Endothelial cell of umbilical vein (primary cell): ENCODE results near the gene BCL11B. TPM values are rescaled to one million over a fixed set of nuclear protein-coding genes. Genes with fewer than 3 reads are reported as not detected.

ENCODE experiments used
- BruUV-seq: library from RNA; stranded (reverse); fragments of 400-500 nt; replicated peaks from 2 replicates; lab custom pipeline; 2021; lab: Mats Ljungman, UMichigan
- CTCF ChIA-PET: fragments of 300-600, 350-600 bp; sonication (Branson Sonifier 250); formaldehyde crosslinking; loops from one replicate; lab custom pipeline; 2021; ENCODE audit warnings: antibody characterized with exemption, inconsistent platforms; lab: Charles Lee
- POLR2A ChIA-PET: fragments of 300-600, 350-600 bp; sonication (Branson Sonifier 250); formaldehyde crosslinking; loops from one replicate; lab custom pipeline; 2021; ENCODE audit warnings: antibody characterized with exemption, inconsistent platforms; lab: Charles Lee
- DNase-seq: peaks from one replicate; pipeline ENCODE4 v3.0.0-alpha.2; 2011; ENCODE audit warnings: low read depth, low spot score
- FAIRE-seq: peaks from 2 replicates; lab custom pipeline; 2011; peaks lifted over from hg19 to GRCh38; lab: Jason Lieb, UNC
- H2AFZ ChIP-seq: 2 replicates; pipeline ENCODE4 v1.6.0; 2012; ENCODE audit warnings: low read depth, low read length, control low read depth, inconsistent platforms
- H3K27ac ChIP-seq: 2 replicates; pipeline ENCODE4 v1.5.1; 2011; ENCODE audit warnings: low read depth, mild to moderate bottlenecking, control low read depth, low read length, moderate library complexity; ENCODE audit not compliant: insufficient read depth
- H3K27me3 ChIP-seq, 2 experiments: 2 replicates each; pipeline versions ENCODE4 v1.6.0 to v1.6.1; 2011; ENCODE audit warnings: low read length in 2 of 2, mixed read lengths in 1 of 2; ENCODE audit not compliant: control insufficient read depth in 2 of 2, insufficient read depth in 2 of 2
- H3K36me3 ChIP-seq, 2 experiments: 2 replicates in 1 of 2; 3 replicates in 1 of 2; pipeline ENCODE4 v1.5.1; 2011; ENCODE audit warnings: low read length in 2 of 2, mild to moderate bottlenecking in 1 of 2, moderate library complexity in 1 of 2; ENCODE audit not compliant: control insufficient read depth in 2 of 2, insufficient read depth in 2 of 2; ENCODE audit errors: extremely low read depth in 1 of 2
- H3K4me1 ChIP-seq: 3 replicates; pipeline ENCODE4 v1.5.1; 2011; ENCODE audit warnings: mild to moderate bottlenecking, low read length; ENCODE audit not compliant: control insufficient read depth, insufficient read depth; ENCODE audit errors: extremely low read depth
- H3K4me2 ChIP-seq: 2 replicates; pipeline ENCODE4 v1.6.1; 2011; ENCODE audit warnings: low read length, control low read depth, mixed read lengths; ENCODE audit not compliant: insufficient read depth
- H3K4me3 ChIP-seq, 3 experiments: fragments of 200-600 bp in 1 of 3; sonication (generic), shearing (Covaris generic) in 1 of 3; replicated peaks in 1 of 3; 2 replicates each; pipeline ENCODE4 v1.5.1; 2011 to 2016; ENCODE audit warnings: control low read depth in 3 of 3, low read length in 3 of 3, mild to moderate bottlenecking in 2 of 3, inconsistent platforms in 1 of 3, low read depth in 1 of 3, moderate library complexity in 1 of 3; ENCODE audit not compliant: insufficient read depth in 1 of 3
- H3K79me2 ChIP-seq: 2 replicates; pipeline ENCODE4 v1.6.0; 2012; ENCODE audit warnings: low read length, inconsistent platforms; ENCODE audit not compliant: control insufficient read depth, insufficient read depth
- H3K9ac ChIP-seq: replicated peaks from 2 replicates; pipeline ENCODE3; 2011; ENCODE audit warnings: low read length, control low read depth; ENCODE audit not compliant: insufficient read depth; ENCODE audit errors: extremely low read depth
- H3K9me1 ChIP-seq: replicated peaks from 3 replicates; pipeline ENCODE4 v1.6.0; 2011; ENCODE audit warnings: mild to moderate bottlenecking, low read length; ENCODE audit not compliant: control insufficient read depth, insufficient read depth; ENCODE audit errors: extremely low read depth
- H3K9me3 ChIP-seq: replicated peaks from 2 replicates; pipeline ENCODE4 v1.5.1; 2012; ENCODE audit warnings: low read length, inconsistent platforms; ENCODE audit not compliant: control insufficient read depth, insufficient read depth
- H4K20me1 ChIP-seq: replicated peaks from 2 replicates; pipeline ENCODE3; 2011; ENCODE audit warnings: mild to moderate bottlenecking, low read length; ENCODE audit not compliant: control insufficient read depth, insufficient read depth; ENCODE audit errors: extremely low read depth
- EZH2 ChIP-seq: IDR thresholded peaks from 2 replicates; pipeline ENCODE4 v1.6.1; 2012; ENCODE audit warnings: borderline replicate concordance, low read depth, mild to moderate bottlenecking, moderate library complexity, low read length, inconsistent platforms; ENCODE audit not compliant: severe bottlenecking
- FOS ChIP-seq: IDR thresholded peaks from 2 replicates; pipeline ENCODE4 v1.6.1; 2011; ENCODE audit warnings: mild to moderate bottlenecking, low read length, moderate library complexity, borderline replicate concordance; ENCODE audit not compliant: insufficient read depth
- GATA2 ChIP-seq: IDR thresholded peaks from 2 replicates; pipeline ENCODE4 v1.7.0; 2011; ENCODE audit warnings: low read depth, mild to moderate bottlenecking, moderate library complexity, mixed read lengths, low read length; ENCODE audit not compliant: insufficient read length, insufficient read depth
- JUN ChIP-seq: IDR thresholded peaks from 2 replicates; pipeline ENCODE4 v1.6.1; 2011; ENCODE audit warnings: borderline replicate concordance, low read depth; ENCODE audit not compliant: insufficient read length, insufficient read depth
- MYC ChIP-seq: IDR thresholded peaks from one replicate; pipeline ENCODE4 v1.6.1; 2011; ENCODE audit warnings: mild to moderate bottlenecking, low read depth, low read length
- POLR2A ChIP-seq: IDR thresholded peaks from 2 replicates; pipeline ENCODE4 v1.6.1; 2012; ENCODE audit warnings: low read depth, mild to moderate bottlenecking, control low read depth, low read length
- POLR2AphosphoS5 ChIP-seq: IDR thresholded peaks from 2 replicates; pipeline ENCODE4 v1.6.1; 2012; ENCODE audit warnings: low read depth, mild to moderate bottlenecking, control low read depth, low read length, moderate library complexity; ENCODE audit not compliant: insufficient read depth
- dilution Hi-C: fragments of 300-500 bp; cut with MboI; formaldehyde crosslinking; loops from one replicate; pipeline ENCODE4 v1.15.0; 2019; ENCODE audit warnings: low sequenced_read_pairs; ENCODE audit not compliant: extremely low pct_ligation_motif_present
- intact Hi-C: fragments of 100-400 bp; cut with micrococcal nuclease; formaldehyde crosslinking; loops from one replicate; pipeline ENCODE4 v1.10.0; 2022
- polyA plus RNA-seq, 4 experiments: library from polyadenylated mRNA; depleted of rRNA in 3 of 4; stranded (reverse) in 3 of 4; unstranded in 1 of 4; fragments of >200 nt; gene quantifications; 2 replicates each; pipeline versions ENCODE4 v1.2.1 to v1.2.3, GENCODE V29; 2011 to 2012; ENCODE audit warnings: missing spikeins in 1 of 4
- total RNA-seq: library from RNA; stranded (reverse); gene quantifications from 2 replicates; pipeline ENCODE4 v1.2.3, GENCODE V29; 2021
- TF ChIP-seq, protein P1 (sequence below): IDR thresholded peaks from 2 replicates; pipeline ENCODE4 v1.6.1; 2011; ENCODE audit not compliant: insufficient read depth, insufficient read length
- TF ChIP-seq, protein P2 (sequence below), 2 donors: IDR thresholded peaks; 1 replicate in 1 of 2; 2 replicates in 1 of 2; pipeline ENCODE4 v1.5.1; 2011; ENCODE audit warnings: low read length in 2 of 2, mild to moderate bottlenecking in 2 of 2, moderate library complexity in 2 of 2, control low read depth in 1 of 2, inconsistent platforms in 1 of 2, low read depth in 1 of 2; ENCODE audit not compliant: insufficient read depth in 1 of 2; ENCODE audit errors: extremely low read depth in 1 of 2

The BCL11B gene
- total and polyA plus RNA-seq, 2 donors (not counting 3 experiments of a cell fraction or from before 2014, with no cell fraction given) = 0.03 to 0.07 TPM

DNA sequence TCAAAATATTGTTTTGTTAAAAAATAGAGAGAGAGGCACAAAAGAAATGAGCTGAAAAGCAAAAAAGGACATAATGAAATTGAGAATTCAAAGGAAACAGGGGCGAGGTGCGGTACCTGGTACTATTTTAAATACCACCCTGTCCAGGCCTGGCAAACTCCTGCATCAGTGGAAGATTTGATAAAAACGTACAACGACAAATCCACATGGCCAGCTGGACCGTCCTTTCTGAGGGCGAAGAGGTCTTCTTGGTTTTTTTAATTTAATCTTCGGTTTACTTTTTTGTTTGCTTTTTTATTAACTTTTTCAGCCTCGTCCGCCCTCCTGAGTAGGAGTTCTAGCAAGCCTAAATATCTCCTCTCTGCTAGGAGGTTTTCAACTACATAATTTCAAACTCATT lies 11.9 kb downstream of the BCL11B start:
- CTCF ChIA-PET = no interaction called here
- dilution Hi-C loops = no loop called here

More for the DNA sequence above, 11.9 kb downstream of the BCL11B start:
- TF ChIP-seq JUN (no peak), EZH2 (no peak), FOS (no peak), POLR2A (no peak), POLR2AphosphoS5 (no peak), MYC (no peak), GATA2 (no peak)
- TF ChIP-seq, protein P1, sequence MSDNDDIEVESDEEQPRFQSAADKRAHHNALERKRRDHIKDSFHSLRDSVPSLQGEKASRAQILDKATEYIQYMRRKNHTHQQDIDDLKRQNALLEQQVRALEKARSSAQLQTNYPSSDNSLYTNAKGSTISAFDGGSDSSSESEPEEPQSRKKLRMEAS = no peak
- TF ChIP-seq, protein P2, sequence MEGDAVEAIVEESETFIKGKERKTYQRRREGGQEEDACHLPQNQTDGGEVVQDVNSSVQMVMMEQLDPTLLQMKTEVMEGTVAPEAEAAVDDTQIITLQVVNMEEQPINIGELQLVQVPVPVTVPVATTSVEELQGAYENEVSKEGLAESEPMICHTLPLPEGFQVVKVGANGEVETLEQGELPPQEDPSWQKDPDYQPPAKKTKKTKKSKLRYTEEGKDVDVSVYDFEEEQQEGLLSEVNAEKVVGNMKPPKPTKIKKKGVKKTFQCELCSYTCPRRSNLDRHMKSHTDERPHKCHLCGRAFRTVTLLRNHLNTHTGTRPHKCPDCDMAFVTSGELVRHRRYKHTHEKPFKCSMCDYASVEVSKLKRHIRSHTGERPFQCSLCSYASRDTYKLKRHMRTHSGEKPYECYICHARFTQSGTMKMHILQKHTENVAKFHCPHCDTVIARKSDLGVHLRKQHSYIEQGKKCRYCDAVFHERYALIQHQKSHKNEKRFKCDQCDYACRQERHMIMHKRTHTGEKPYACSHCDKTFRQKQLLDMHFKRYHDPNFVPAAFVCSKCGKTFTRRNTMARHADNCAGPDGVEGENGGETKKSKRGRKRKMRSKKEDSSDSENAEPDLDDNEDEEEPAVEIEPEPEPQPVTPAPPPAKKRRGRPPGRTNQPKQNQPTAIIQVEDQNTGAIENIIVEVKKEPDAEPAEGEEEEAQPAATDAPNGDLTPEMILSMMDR (IDR thresholded peaks at IDR 0.05; ENCODE audit: extremely low read depth in 1 of 2, insufficient read depth in 1 of 2, low read depth in 1 of 2, low read length in 2 of 2) = no peak
- Histone ChIP-seq H2AFZ (no peak overlapping the region), H3K79me2 (no peaks in the 10 kb centered on the region), H3K4me1 (no peaks in the 10 kb centered on the region), H3K9me1 (no peaks in the 10 kb centered on the region), H3K4me3 (no peak overlapping the region), H3K27ac (no peak overlapping the region), H3K9ac (no peak overlapping the region), H3K4me2 (no peak overlapping the region), H3K9me3 (no peaks in the 10 kb centered on the region), H3K27me3 (peaks cover 0 to 22% of the 10 kb centered on the region in 2 experiments), H4K20me1 (no peaks in the 10 kb centered on the region), H3K36me3 (no peaks in the 10 kb centered on the region)
- FAIRE-seq = no peak
- no peak for DNase-seq
- BruUV-seq = no TSS peak
- intact Hi-C loops = no loop called here
- POLR2A ChIA-PET = no interaction called here
